PC-3 (cell line): ENCODE results near the gene HRH2. TPM values are rescaled to one million over a fixed set of nuclear protein-coding genes. Genes with fewer than 3 reads are reported as not detected.
"Not testable (repeated sequence)": the region's sequence is repeated elsewhere in the genome, so short reads cannot be mapped to it uniquely, and the experiment has no call there.

ENCODE experiments used
- ATAC-seq: fragments of 200-7000 bp; cut with Tn5 transposase; 2 replicates; pipeline ENCODE4 v1.9.1; 2020; ENCODE audit warnings: mild to moderate bottlenecking, moderate library complexity
- BruUV-seq: library from RNA; stranded (reverse); fragments of 400-500 nt; replicated peaks from 2 replicates; lab custom pipeline; 2021; lab: Mats Ljungman, UMichigan
- CTCF ChIA-PET: fragments of 300-600 bp; sonication (Branson Sonifier 250); formaldehyde crosslinking; loops from one replicate; lab custom pipeline; 2022; ENCODE audit warnings: antibody characterized with exemption; lab: Charles Lee
- POLR2A ChIA-PET: fragments of 300-600 bp; sonication (Branson Sonifier 250); formaldehyde crosslinking; loops from one replicate; lab custom pipeline; 2022; ENCODE audit warnings: antibody characterized with exemption; ENCODE audit not compliant: unreplicated experiment; lab: Charles Lee
- DNase-seq: peaks from one replicate; pipeline ENCODE4 v3.0.0-alpha.2; 2015
- H2AFZ ChIP-seq: fragments of 300-600 bp; sonication (generic); 2 replicates; pipeline ENCODE4 v1.6.0; 2016; ENCODE audit warnings: antibody characterized with exemption, low read length
- H3F3A ChIP-seq: fragments of 300-600 bp; sonication (generic); one replicate; pipeline ENCODE4 v1.6.0; 2017; ENCODE audit warnings: antibody characterized with exemption, low read length, control low read depth, mild to moderate bottlenecking; ENCODE audit not compliant: unreplicated experiment
- H3K27ac ChIP-seq: fragments of 300-600 bp; sonication (generic); 2 replicates; pipeline ENCODE4 v1.5.1; 2016; ENCODE audit warnings: mild to moderate bottlenecking, low read length
- H3K27me3 ChIP-seq: fragments of 300-600 bp; sonication (generic); 2 replicates; pipeline ENCODE4 v1.6.1; 2016; ENCODE audit warnings: low read length, mixed read lengths
- H3K36me3 ChIP-seq: fragments of 300-600 bp; sonication (generic); 2 replicates; pipeline ENCODE4 v1.6.1; 2016; ENCODE audit warnings: low read depth, mixed run types, low read length, mixed read lengths
- H3K4me1 ChIP-seq: fragments of 300-600 bp; sonication (generic); 2 replicates; pipeline ENCODE4 v1.5.1; 2016; ENCODE audit warnings: low read length; ENCODE audit not compliant: insufficient read depth
- H3K4me2 ChIP-seq: fragments of 300-600 bp; sonication (generic); 2 replicates; pipeline ENCODE4 v1.6.0; 2016; ENCODE audit warnings: low read length
- H3K4me3 ChIP-seq: fragments of 300-600 bp; sonication (generic); 2 replicates; pipeline ENCODE4 v1.5.1; 2016; ENCODE audit warnings: mild to moderate bottlenecking, low read length, mixed read lengths
- H3K79me2 ChIP-seq: fragments of 300-600 bp; sonication (generic); 2 replicates; pipeline ENCODE4 v1.6.1; 2017; ENCODE audit warnings: low read length, mixed read lengths
- H3K9ac ChIP-seq: fragments of 300-600 bp; sonication (generic); 2 replicates; pipeline ENCODE4 v1.6.0; 2016; ENCODE audit warnings: mild to moderate bottlenecking, low read length
- H3K9me2 ChIP-seq: fragments of 300-600 bp; sonication (generic); replicated peaks from 2 replicates; pipeline ENCODE4 v1.6.1; 2016; ENCODE audit warnings: mixed run types, low read length, mixed read lengths
- H3K9me3 ChIP-seq: fragments of 300-600 bp; sonication (generic); 2 replicates; pipeline ENCODE4 v1.6.1; 2016; ENCODE audit warnings: low read length, mixed read lengths
- H4K20me1 ChIP-seq: fragments of 300-600 bp; sonication (generic); 2 replicates; pipeline ENCODE4 v1.6.1; 2016; ENCODE audit warnings: low read length, mixed read lengths
- EZH2 ChIP-seq: fragments of 300-600 bp; sonication (generic); IDR thresholded peaks from one replicate; pipeline ENCODE4 v1.6.1; 2017; ENCODE audit warnings: antibody characterized with exemption, mild to moderate bottlenecking, low read length; ENCODE audit not compliant: unreplicated experiment
- EZH2phosphoT487 ChIP-seq: fragments of 300-600 bp; sonication (generic); IDR thresholded peaks from 2 replicates; pipeline ENCODE4 v1.6.1; 2018; ENCODE audit warnings: mild to moderate bottlenecking, antibody characterized with exemption, low read length, borderline replicate concordance
- intact Hi-C: fragments of 100-400 bp; cut with micrococcal nuclease; formaldehyde crosslinking; loops from 2 replicates; pipeline ENCODE4 v1.9.0; 2023
- total RNA-seq: library from RNA; depleted of rRNA; stranded (reverse); fragments of >200 nt; gene quantifications from 2 replicates; pipeline ENCODE4 v1.2.3, GENCODE V29; 2014
- TF ChIP-seq, protein P1 (sequence below): fragments of 300-600 bp; sonication (generic); conservative IDR thresholded peaks from 2 replicates; pipeline ENCODE4 v1.5.1; 2017; ENCODE audit warnings: antibody characterized with exemption, low read depth, mild to moderate bottlenecking, low read length

HRH2 gene
- total RNA-seq, 1 experiment from 2014 or later: not detected

DNA sequence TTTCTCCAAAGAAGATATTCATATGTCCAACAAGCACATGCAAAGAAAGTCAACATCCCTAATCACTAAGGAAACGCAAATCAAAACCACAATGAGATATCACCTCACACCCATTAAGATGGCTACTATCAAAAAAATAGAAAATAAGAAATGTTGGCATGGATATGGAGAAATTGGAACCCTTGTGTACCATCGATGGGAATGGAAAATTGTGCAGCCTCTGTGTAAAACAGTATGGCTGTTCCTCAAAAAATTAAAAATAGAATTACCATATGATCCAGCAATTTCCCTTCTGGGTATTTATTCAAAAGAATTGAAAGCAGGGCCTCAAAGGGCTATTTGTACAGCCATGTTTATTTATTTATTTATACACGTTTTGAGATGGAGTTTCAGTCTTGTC, 43.0 kb upstream of the HRH2 start:
- intact Hi-C loops: no loop called here
- POLR2A ChIA-PET: no interaction called here
- no TSS peak for BruUV-seq

DNA sequence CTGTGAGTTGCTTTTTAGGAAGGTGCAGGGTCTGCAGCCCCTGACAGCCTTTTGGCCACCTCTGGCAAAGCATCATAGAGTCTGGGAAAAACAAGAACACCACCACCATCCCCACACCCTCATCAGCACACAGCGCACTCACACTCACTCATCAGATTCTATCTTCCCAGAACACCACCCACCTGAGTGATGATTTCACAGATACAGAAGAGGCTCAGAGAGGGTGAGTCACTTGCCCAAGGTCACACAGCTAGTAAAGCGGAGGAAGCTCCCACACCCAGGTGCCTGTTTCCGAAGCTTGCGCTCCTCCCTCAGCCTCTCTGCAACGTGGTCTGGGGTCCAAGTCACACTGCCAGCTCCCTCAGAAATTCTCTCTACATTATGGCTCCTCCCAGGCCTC, 41.8 kb upstream of the HRH2 start:
- Histone ChIP-seq H3F3A (no peaks in the 10 kb centered on the region), H3K4me3 (no peak overlapping the region), H3K4me1 (no peaks in the 10 kb centered on the region), H3K4me2 (no peak overlapping the region), H3K9me2 (no peaks in the 10 kb centered on the region), H3K79me2 (no peaks in the 10 kb centered on the region), H3K36me3 (no peaks in the 10 kb centered on the region), H3K9ac (no peak overlapping the region), H4K20me1 (no peaks in the 10 kb centered on the region), H3K9me3 (no peaks in the 10 kb centered on the region), H3K27ac (no peak overlapping the region), H3K27me3 (peaks cover 24% of the 10 kb centered on the region), H2AFZ (no peak overlapping the region)
- ATAC-seq: no peak
- intact Hi-C loops: no loop called here
- no peak for DNase-seq
- POLR2A ChIA-PET: no interaction called here
- TF ChIP-seq, protein P1, sequence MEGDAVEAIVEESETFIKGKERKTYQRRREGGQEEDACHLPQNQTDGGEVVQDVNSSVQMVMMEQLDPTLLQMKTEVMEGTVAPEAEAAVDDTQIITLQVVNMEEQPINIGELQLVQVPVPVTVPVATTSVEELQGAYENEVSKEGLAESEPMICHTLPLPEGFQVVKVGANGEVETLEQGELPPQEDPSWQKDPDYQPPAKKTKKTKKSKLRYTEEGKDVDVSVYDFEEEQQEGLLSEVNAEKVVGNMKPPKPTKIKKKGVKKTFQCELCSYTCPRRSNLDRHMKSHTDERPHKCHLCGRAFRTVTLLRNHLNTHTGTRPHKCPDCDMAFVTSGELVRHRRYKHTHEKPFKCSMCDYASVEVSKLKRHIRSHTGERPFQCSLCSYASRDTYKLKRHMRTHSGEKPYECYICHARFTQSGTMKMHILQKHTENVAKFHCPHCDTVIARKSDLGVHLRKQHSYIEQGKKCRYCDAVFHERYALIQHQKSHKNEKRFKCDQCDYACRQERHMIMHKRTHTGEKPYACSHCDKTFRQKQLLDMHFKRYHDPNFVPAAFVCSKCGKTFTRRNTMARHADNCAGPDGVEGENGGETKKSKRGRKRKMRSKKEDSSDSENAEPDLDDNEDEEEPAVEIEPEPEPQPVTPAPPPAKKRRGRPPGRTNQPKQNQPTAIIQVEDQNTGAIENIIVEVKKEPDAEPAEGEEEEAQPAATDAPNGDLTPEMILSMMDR: no peak
- TF ChIP-seq EZH2phosphoT487 (no peak), EZH2 (no peak)
- no TSS peak for BruUV-seq
- CTCF ChIA-PET: no interaction called here

More for the DNA sequence above, 43.0 kb upstream of the HRH2 start:
- Histone ChIP-seq H3K4me2 (no peak overlapping the region), H3K27ac (no peak overlapping the region), H3K9ac (no peak overlapping the region), H3K4me1 (no peaks in the 10 kb centered on the region), H3K4me3 (no peak overlapping the region), H3K79me2 (no peaks in the 10 kb centered on the region), H3K36me3 (no peaks in the 10 kb centered on the region), H3K9me2 (no peaks in the 10 kb centered on the region), H3F3A (no peaks in the 10 kb centered on the region), H3K9me3 (no peaks in the 10 kb centered on the region), H4K20me1 (no peaks in the 10 kb centered on the region), H2AFZ (no peak overlapping the region), H3K27me3 (peaks cover 28% of the 10 kb centered on the region)
- no peak for TF ChIP-seq EZH2
- TF ChIP-seq, protein P1: no peak
- no peak for TF ChIP-seq EZH2phosphoT487
- DNase-seq: no peak
- no peak for ATAC-seq
- CTCF ChIA-PET: no interaction called here

DNA sequence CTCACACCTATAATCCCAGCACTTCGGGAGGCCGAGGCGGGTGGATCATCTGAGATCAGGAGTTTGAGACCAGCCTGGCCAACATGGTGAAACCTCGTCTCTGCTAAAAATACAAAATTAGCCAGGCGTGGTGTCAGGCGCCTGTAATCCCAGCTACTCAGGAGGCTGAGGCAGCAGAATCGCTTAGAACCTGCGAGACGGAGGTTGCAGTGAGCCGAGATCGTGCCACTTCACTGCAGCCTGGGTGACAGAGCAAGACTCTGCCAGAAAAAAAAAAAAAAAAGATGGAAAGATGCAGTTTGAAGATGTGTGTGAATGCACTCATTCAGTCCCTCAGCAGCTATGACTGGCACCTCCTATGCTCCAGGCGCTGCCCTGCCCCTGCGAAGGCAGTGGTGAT, 41.3 kb upstream of the HRH2 start:
- H3K79me2 ChIP-seq, H3K4me2 ChIP-seq, H3K9ac ChIP-seq, intact Hi-C loops, BruUV-seq, H3K9me2 ChIP-seq, H3K27ac ChIP-seq, H3K4me1 ChIP-seq, CTCF ChIA-PET, H3K4me3 ChIP-seq, H3K9me3 ChIP-seq, H2AFZ ChIP-seq, H3F3A ChIP-seq, H3K36me3 ChIP-seq, DNase-seq, ATAC-seq, H4K20me1 ChIP-seq, POLR2A ChIA-PET: not testable (repeated sequence)
- H3K27me3 ChIP-seq: peaks cover 24% of the 10 kb centered on the region
